HEK293 (cell line): ENCODE data around the gene IQCH.

Source experiments
- REST ChIP-seq: fragments of 450-650 bp; formaldehyde crosslinking; IDR thresholded peaks from 2 replicates; pipeline ENCODE4 v1.5.1; 2016; ENCODE audit warnings: missing biosample characterization, missing genetic modification characterization
- ZNF175 ChIP-seq: fragments of 450-650 bp; formaldehyde crosslinking; IDR thresholded peaks from 2 replicates; pipeline ENCODE4 v1.5.1; 2016; ENCODE audit warnings: missing biosample characterization, missing genetic modification characterization

- TF ChIP-seq ZNF175 (tag by site-specific recombination) = no peak
- no peak for TF ChIP-seq REST (tag by site-specific recombination)
These were observed 11.9 kb upstream of the IQCH start for GRCh38 chr15:67242708-67243111.
